Mammary epithelial cell (primary cell): ENCODE data around the gene ZDHHC12.
A peak's percentile ranks its signal among the peaks of the same experiment; 100 is the strongest.

Experiments used
- EZH2 ChIP-seq: IDR thresholded peaks from 2 replicates; pipeline ENCODE4 v1.6.1; 2012; ENCODE audit warnings: low read length, inconsistent platforms, borderline replicate concordance
- TF ChIP-seq, protein P1 (sequence below), 2 donors: IDR thresholded peaks in 1 of 2; conservative IDR thresholded peaks in 1 of 2; 2 replicates each; pipeline ENCODE4 v1.5.1; 2011 to 2012; ENCODE audit warnings: inconsistent platforms in 2 of 2, low read length in 2 of 2, mild to moderate bottlenecking in 2 of 2, control low read depth in 1 of 2, low read depth in 1 of 2; ENCODE audit not compliant: insufficient read depth in 1 of 2; ENCODE audit errors: extremely low read depth in 1 of 2

DNA sequence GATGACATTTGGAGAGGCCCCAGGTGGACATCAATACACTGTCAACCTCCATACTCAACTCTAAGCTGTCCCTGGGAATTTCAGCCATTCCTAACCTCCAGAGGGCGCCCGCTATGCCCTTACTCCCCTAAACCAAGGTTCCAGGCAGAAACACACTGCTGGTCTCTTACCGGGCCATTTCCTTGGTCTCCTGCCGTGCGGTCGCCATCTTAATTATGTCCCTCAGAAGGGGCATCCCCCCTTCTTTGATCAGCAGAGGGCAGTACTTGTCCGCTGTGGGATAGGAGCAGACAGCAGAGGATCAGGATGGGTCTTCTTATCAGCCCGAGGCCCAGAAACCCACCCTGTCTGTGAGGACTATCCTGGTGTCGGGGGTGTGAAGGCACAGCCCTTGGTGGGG, 9.3 kb upstream of the ZDHHC12 start:
- TF ChIP-seq, protein P1, sequence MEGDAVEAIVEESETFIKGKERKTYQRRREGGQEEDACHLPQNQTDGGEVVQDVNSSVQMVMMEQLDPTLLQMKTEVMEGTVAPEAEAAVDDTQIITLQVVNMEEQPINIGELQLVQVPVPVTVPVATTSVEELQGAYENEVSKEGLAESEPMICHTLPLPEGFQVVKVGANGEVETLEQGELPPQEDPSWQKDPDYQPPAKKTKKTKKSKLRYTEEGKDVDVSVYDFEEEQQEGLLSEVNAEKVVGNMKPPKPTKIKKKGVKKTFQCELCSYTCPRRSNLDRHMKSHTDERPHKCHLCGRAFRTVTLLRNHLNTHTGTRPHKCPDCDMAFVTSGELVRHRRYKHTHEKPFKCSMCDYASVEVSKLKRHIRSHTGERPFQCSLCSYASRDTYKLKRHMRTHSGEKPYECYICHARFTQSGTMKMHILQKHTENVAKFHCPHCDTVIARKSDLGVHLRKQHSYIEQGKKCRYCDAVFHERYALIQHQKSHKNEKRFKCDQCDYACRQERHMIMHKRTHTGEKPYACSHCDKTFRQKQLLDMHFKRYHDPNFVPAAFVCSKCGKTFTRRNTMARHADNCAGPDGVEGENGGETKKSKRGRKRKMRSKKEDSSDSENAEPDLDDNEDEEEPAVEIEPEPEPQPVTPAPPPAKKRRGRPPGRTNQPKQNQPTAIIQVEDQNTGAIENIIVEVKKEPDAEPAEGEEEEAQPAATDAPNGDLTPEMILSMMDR (conservative IDR thresholded peaks at IDR 0.05 in 1 of 2, IDR thresholded peaks at IDR 0.05 in 1 of 2; ENCODE audit: extremely low read depth in 1 of 2, insufficient read depth in 1 of 2, low read depth in 1 of 2, low read length in 2 of 2) = peak; percentile 74 to 82
- TF ChIP-seq EZH2 = no peak
